ENCODE measurements around the gene ACOX3. TPM values are rescaled to one million over a fixed set of nuclear protein-coding genes. Genes with fewer than 3 reads are reported as not detected.

ACOX3 gene
- total and polyA plus RNA-seq, 9 of the 15 experiments (the other 6 are each of a cell fraction or from before 2014, with no cell fraction given): 0.68 to 7.3 (median 3.7) TPM

- TF ChIP-seq DDX20 (tag; IDR thresholded peaks at IDR 0.05; ENCODE audit: low read depth) (no peak), ZNF644 (tag; IDR thresholded peaks at IDR 0.05; ENCODE audit: low read depth) (no peak), TAF1 (IDR thresholded peaks at IDR 0.05; ENCODE audit: control insufficient read depth, extremely low read depth, insufficient read depth, low read length, severe bottlenecking) (no peak), IRF1 (CRISPR knock-in tag; IDR thresholded peaks at IDR 0.05; ENCODE audit: borderline replicate concordance) (no peak)
Observed at GRCh38 chr4:8453957-8454356, 13.4 kb upstream of the ACOX3 start (continued).

GRCh38 chr4:8451440-8452182, 11.1 kb upstream of the ACOX3 start:
- intact Hi-C loops (cut with micrococcal nuclease): no loop called here
- FAIRE-seq: peak; percentile 95
- CTCF ChIA-PET (ENCODE audit: low intra/inter-chr PET ratio): interaction anchor here (0.7 kb wide), 1 partner anchor 93 kb away, joined by 3 read pairs; no protein-coding TSS in a partner anchor
- no peaks in the 10 kb centered on the region for H3K27me3 ChIP-seq (ENCODE audit: control insufficient read depth in 2 of 2, insufficient read depth in 2 of 2, low read length in 2 of 2)
- DNase-seq (ENCODE audit: extremely low read depth in 1 of 4, low spot score in 3 of 4): peak; percentile 58 to 66 (median 62)
- no peaks in the 10 kb centered on the region for H4K20me1 ChIP-seq (replicated peaks; ENCODE audit: control insufficient read depth, insufficient read depth, low read length)
- H3K79me2 ChIP-seq (ENCODE audit: control insufficient read depth, insufficient read depth, low read length): no peaks in the 10 kb centered on the region
- H3K36me3 ChIP-seq (ENCODE audit: control insufficient read depth, insufficient read depth, low read length): peaks cover 86% of the 10 kb centered on the region; the same call in 2 of the 3 replicates
- H3K4me2 ChIP-seq (ENCODE audit: insufficient read depth, low read length): peak overlapping the region; percentile 35
- no peak overlapping the region for H3K4me3 ChIP-seq
- H3K9ac ChIP-seq (ENCODE audit: insufficient read depth in 1 of 2, low read depth in 2 of 2, low read length in 2 of 2): no peak overlapping the region; a peak in 1 of 4 replicates
- H2AFZ ChIP-seq (ENCODE audit: low read depth, low read length): no peak overlapping the region
- BruUV-seq (replicated peaks): no TSS peak
- peaks cover 11 to 12% of the 10 kb centered on the region in 2 experiments for H3K4me1 ChIP-seq (replicated peaks in 1 of 2; ENCODE audit: control insufficient read depth in 2 of 2, insufficient read depth in 2 of 2, low read length in 2 of 2)
- peak; percentile 94 for ATAC-seq
- H3K9me3 ChIP-seq (replicated peaks; ENCODE audit: control insufficient read depth, insufficient read depth, low read depth, low read length): no peaks in the 10 kb centered on the region
- POLR2A ChIA-PET: interaction anchor here (0.7 to 1.2 kb wide), 6 partner anchors 11 to 134 kb away, joined by 3 to 6 read pairs (median 4); partner anchors contain the start of genes ACOX3 and TRMT44
- no peaks in the 10 kb centered on the region for H3K9me1 ChIP-seq (ENCODE audit: control insufficient read depth, insufficient read depth, low read length)
- WGBS (ENCODE audit: insufficient coverage, low coverage, missing lambda C conversion rate): 58% methylated on average over 11 of the region's 11 CpGs
- in situ Hi-C loops (cut with MboI): no loop called here
- peak overlapping the region; percentile 10; the same call in 1 of the 3 replicates for H3K27ac ChIP-seq (ENCODE audit: extremely low read depth, low read depth, low read length)
- TF ChIP-seq THRA (IDR thresholded peaks at IDR 0.05) (no peak), HDGF (IDR thresholded peaks at IDR 0.05) (no peak), SMARCA5 (IDR thresholded peaks at IDR 0.05) (no peak), BHLHE40 (IDR thresholded peaks at IDR 0.05; ENCODE audit: low read length) (0 out of 2 replicates have a peak, but pooled peaks have one; percentile 7), CEBPB (tag; IDR thresholded peaks at IDR 0.05) (peak; percentile 98), CBFA2T2 (conservative IDR thresholded peaks at IDR 0.05) (no peak), SREBF1 (IDR thresholded peaks at IDR 0.05; ENCODE audit: borderline replicate concordance, low read depth, low read length) (no peak), ZFP30 (CRISPR knock-in tag; IDR thresholded peaks at IDR 0.05; ENCODE audit: borderline replicate concordance) (no peak), TFAP4 (CRISPR knock-in tag; IDR thresholded peaks at IDR 0.05; ENCODE audit: borderline replicate concordance) (no peak), NRF1 (conservative IDR thresholded peaks at IDR 0.05 in 1 of 2, IDR thresholded peaks at IDR 0.05 in 1 of 2) (0 out of 4 replicates have a peak, but pooled peaks of 1 of the 2 experiments have one; percentile 11), ZNF184 (CRISPR knock-in tag; IDR thresholded peaks at IDR 0.05) (no peak)

Measured in K562 (cell line).